GM12878 (cell line): ENCODE measurements around the gene ALG6. TPM values are rescaled to one million over a fixed set of nuclear protein-coding genes. Genes with fewer than 3 reads are reported as not detected.

ENCODE experiments used
- ATAC-seq: fragments of 200-7000 bp; cut with Tn5 transposase; 3 replicates; pipeline ENCODE4 v1.9.1; 2020; ENCODE audit warnings: mild to moderate bottlenecking, moderate library complexity
- BruUV-seq: library from RNA; stranded (reverse); fragments of 400-500 nt; replicated peaks from 2 replicates; lab custom pipeline; 2021; lab: Mats Ljungman, UMichigan
- CTCF ChIA-PET: fragments of 300-600 bp; sonication (Branson Sonifier 250); formaldehyde crosslinking; extraction: SDS; loops from one replicate; lab custom pipeline; 2021; ENCODE audit warnings: inconsistent platforms; lab: Yijun Ruan, JAX
- POLR2A ChIA-PET: fragments of 350-600 bp; formaldehyde crosslinking; extraction: SDS; loops from one replicate; lab custom pipeline; 2021; ENCODE audit warnings: inconsistent platforms; lab: Charles Lee
- RAD21 ChIA-PET: fragments of 300-600 bp; sonication (Branson Sonifier 250); formaldehyde crosslinking; loops from one replicate; lab custom pipeline; 2023; ENCODE audit warnings: antibody characterized with exemption; ENCODE audit not compliant: unreplicated experiment; lab: Charles Lee
- SMC1A ChIA-PET: fragments of 300-600 bp; sonication (Branson Sonifier 250); formaldehyde crosslinking; loops from one replicate; lab custom pipeline; 2023; ENCODE audit not compliant: unreplicated experiment, uncharacterized antibody; lab: Charles Lee
- DNase-seq: peaks from one replicate; pipeline ENCODE4 v3.0.0-alpha.2; 2011; ENCODE audit warnings: low read depth, low spot score
- FAIRE-seq: peaks from 3 replicates; lab custom pipeline; 2011; peaks lifted over from hg19 to GRCh38; lab: Jason Lieb, UNC
- H2AFZ ChIP-seq: 2 replicates; pipeline ENCODE4 v1.6.0; 2011; ENCODE audit warnings: low read depth, low read length, control low read depth; ENCODE audit not compliant: control insufficient read depth
- H3K27ac ChIP-seq: 2 replicates; pipeline ENCODE4 v1.5.1; 2011; ENCODE audit warnings: control low read depth; ENCODE audit not compliant: control insufficient read depth, insufficient read depth
- H3K27me3 ChIP-seq, 2 experiments: replicated peaks in 1 of 2; 2 replicates each; pipeline versions ENCODE4 v1.6.0 to v1.6.1; 2011; ENCODE audit warnings: low read length in 1 of 2; ENCODE audit not compliant: control insufficient read depth in 2 of 2, insufficient read depth in 2 of 2
- H3K36me3 ChIP-seq, 2 experiments: 2 replicates each; pipeline ENCODE4 v1.5.1; 2011; ENCODE audit warnings: low read length in 1 of 2; ENCODE audit not compliant: control insufficient read depth in 2 of 2, insufficient read depth in 2 of 2
- H3K4me1 ChIP-seq: 2 replicates; pipeline ENCODE4 v1.6.1; 2011; ENCODE audit warnings: mild to moderate bottlenecking, low read length, moderate library complexity, mixed read lengths; ENCODE audit not compliant: control insufficient read depth, insufficient read depth
- H3K4me2 ChIP-seq: 2 replicates; pipeline ENCODE4 v1.6.0; 2011; ENCODE audit warnings: control low read depth; ENCODE audit not compliant: control insufficient read depth, insufficient read depth
- H3K4me3 ChIP-seq: fragments of 200-600 bp; sonication (generic); 2 replicates; pipeline ENCODE4 v1.5.1; 2016
- H3K79me2 ChIP-seq: 2 replicates; pipeline ENCODE4 v1.6.0; 2011; ENCODE audit warnings: low read length; ENCODE audit not compliant: control insufficient read depth, insufficient read depth
- H3K9ac ChIP-seq: 2 replicates; pipeline ENCODE4 v1.8.0; 2011; ENCODE audit warnings: low read length, control low read depth, mixed read lengths; ENCODE audit not compliant: control insufficient read depth, insufficient read depth
- H3K9me3 ChIP-seq: replicated peaks from 3 replicates; pipeline ENCODE4 v1.5.1; 2011; ENCODE audit warnings: mild to moderate bottlenecking, low read length; ENCODE audit not compliant: control insufficient read depth, insufficient read depth
- H4K20me1 ChIP-seq: 2 replicates; pipeline ENCODE4 v1.6.0; 2011; ENCODE audit not compliant: control insufficient read depth, insufficient read depth
- CHD4 ChIP-seq: fragments of 200-600 bp; sonication (generic); IDR thresholded peaks from 2 replicates; pipeline ENCODE4 v1.6.1; 2016; ENCODE audit warnings: mild to moderate bottlenecking
- GATAD2B ChIP-seq: fragments of 450-650 bp; conservative IDR thresholded peaks from 2 replicates; pipeline ENCODE4 v1.6.1; 2017; ENCODE audit warnings: low read depth, mild to moderate bottlenecking, moderate library complexity
- IKZF1 ChIP-seq: fragments of 450-650 bp; conservative IDR thresholded peaks from 2 replicates; pipeline ENCODE4 v1.6.1; 2017; ENCODE audit warnings: antibody characterized with exemption, mild to moderate bottlenecking
- KDM1A ChIP-seq: fragments of 200-600 bp; sonication (generic); IDR thresholded peaks from 2 replicates; pipeline ENCODE4 v1.6.1; 2016; ENCODE audit warnings: borderline replicate concordance
- SMC3 ChIP-seq: IDR thresholded peaks from 2 replicates; pipeline ENCODE4 v1.6.1; 2011; ENCODE audit warnings: low read length, improper control_type of control experiment, borderline replicate concordance
- STAT1 ChIP-seq: fragments of 450-650 bp; conservative IDR thresholded peaks from 2 replicates; pipeline ENCODE4 v1.6.1; 2014; ENCODE audit warnings: antibody characterized with exemption, mild to moderate bottlenecking
- SUZ12 ChIP-seq: fragments of 200-600 bp; sonication (generic); IDR thresholded peaks from one replicate; pipeline ENCODE4 v1.6.1; 2018; ENCODE audit warnings: antibody characterized with exemption, mild to moderate bottlenecking; ENCODE audit not compliant: unreplicated experiment
- TAF1 ChIP-seq: IDR thresholded peaks from 2 replicates; pipeline ENCODE4 v1.6.1; 2011; ENCODE audit warnings: mild to moderate bottlenecking, low read depth, low read length, borderline replicate concordance
- TCF3 ChIP-seq: IDR thresholded peaks from 2 replicates; pipeline ENCODE4 v1.6.1; 2012; ENCODE audit warnings: low read depth, mild to moderate bottlenecking, low read length, borderline replicate concordance; ENCODE audit not compliant: insufficient read depth
- in situ Hi-C: fragments of 300-500 bp; cut with MboI; formaldehyde crosslinking; loops from 9 replicates; pipeline ENCODE4 v1.14.3; 2018; ENCODE audit warnings: mixed read lengths
- intact Hi-C: fragments of 100-400 bp; cut with micrococcal nuclease; formaldehyde crosslinking; loops from one replicate; pipeline ENCODE4 v1.14.2; 2022; ENCODE audit not compliant: unreplicated experiment
- polyA plus RNA-seq, 11 experiments: library from polyadenylated mRNA; depleted of rRNA in 4 of 11; unstranded in 6 of 11; stranded (reverse) in 5 of 11; fragments of >200 nt; fragmentation: Nextera tagmentation in 4 of 11; fragmentation: Illumina TruSeq in 1 of 11; extraction: Ambion mirVana in 4 of 11; extraction: Trizol in 1 of 11; gene quantifications; 1 replicate in 1 of 11; 2 replicates in 10 of 11; pipeline versions ENCODE4 v1.2.1 to v1.2.3, GENCODE V29; 2011 to 2016; ENCODE audit warnings: inconsistent platforms in 2 of 11, missing spikeins in 2 of 11, low read depth in 1 of 11
- total RNA-seq, 4 experiments: library from RNA; depleted of rRNA in 3 of 4; stranded (reverse); fragments of >200 nt in 3 of 4; fragmentation: Illumina TruSeq in 1 of 4; extraction: Trizol in 1 of 4; gene quantifications; 2 replicates each; pipeline versions ENCODE4 v1.2.1 to v1.2.3, GENCODE V29; 2013 to 2021
- TF ChIP-seq, protein P1 (sequence below): fragments of 450-650 bp; IDR thresholded peaks from 2 replicates; pipeline ENCODE4 v1.6.1; 2016; ENCODE audit warnings: mild to moderate bottlenecking

The ALG6 gene
- total and polyA plus RNA-seq, 10 of the 15 experiments (the other 5 are each of a cell fraction or from before 2014, with no cell fraction given): 13.8 to 28.5 (median 17.1) TPM

DNA sequence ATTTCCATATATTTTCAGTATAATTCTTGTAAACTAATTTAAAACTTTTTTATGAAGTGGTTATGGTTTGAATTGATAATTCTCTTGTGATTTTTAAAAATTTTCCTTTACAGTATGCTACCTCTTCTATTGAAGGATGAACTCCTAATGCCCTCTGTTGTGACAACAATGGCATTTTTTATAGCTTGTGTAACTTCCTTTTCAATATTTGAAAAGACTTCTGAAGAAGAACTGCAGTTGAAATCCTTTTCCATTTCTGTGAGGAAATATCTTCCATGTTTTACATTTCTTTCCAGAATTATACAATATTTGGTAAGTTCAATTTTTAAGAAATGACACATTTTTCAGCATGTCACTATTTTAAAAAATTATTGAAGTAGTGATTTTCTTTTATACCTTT is 61.4 kb downstream of the ALG6 start:
- ChIA-PET POLR2A (no interaction called here), RAD21 (no interaction called here), CTCF (no interaction called here), SMC1A (interaction anchor here (0.8 kb wide), 1 partner anchor 98 kb away, joined by 3 read pairs; no protein-coding TSS in a partner anchor)
- Histone ChIP-seq H3K27ac (no peak overlapping the region), H3K4me2 (no peak overlapping the region), H4K20me1 (no peaks in the 10 kb centered on the region), H3K27me3 (no peaks in the 10 kb centered on the region), H3K4me3 (no peak overlapping the region), H3K9ac (no peak overlapping the region), H3K79me2 (no peaks in the 10 kb centered on the region), H3K36me3 (no peaks in the 10 kb centered on the region), H3K4me1 (no peaks in the 10 kb centered on the region), H2AFZ (no peak overlapping the region), H3K9me3 (peaks cover 3% of the 10 kb centered on the region; the same call in 2 of the 3 replicates)
- DNase-seq (no peak), FAIRE-seq (no peak), ATAC-seq (no peak)
- TF ChIP-seq, protein P1, sequence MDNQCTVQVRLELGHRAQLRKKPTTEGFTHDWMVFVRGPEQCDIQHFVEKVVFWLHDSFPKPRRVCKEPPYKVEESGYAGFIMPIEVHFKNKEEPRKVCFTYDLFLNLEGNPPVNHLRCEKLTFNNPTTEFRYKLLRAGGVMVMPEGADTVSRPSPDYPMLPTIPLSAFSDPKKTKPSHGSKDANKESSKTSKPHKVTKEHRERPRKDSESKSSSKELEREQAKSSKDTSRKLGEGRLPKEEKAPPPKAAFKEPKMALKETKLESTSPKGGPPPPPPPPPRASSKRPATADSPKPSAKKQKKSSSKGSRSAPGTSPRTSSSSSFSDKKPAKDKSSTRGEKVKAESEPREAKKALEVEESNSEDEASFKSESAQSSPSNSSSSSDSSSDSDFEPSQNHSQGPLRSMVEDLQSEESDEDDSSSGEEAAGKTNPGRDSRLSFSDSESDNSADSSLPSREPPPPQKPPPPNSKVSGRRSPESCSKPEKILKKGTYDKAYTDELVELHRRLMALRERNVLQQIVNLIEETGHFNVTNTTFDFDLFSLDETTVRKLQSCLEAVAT: no peak
- TF ChIP-seq SUZ12: no peak
- TF ChIP-seq TAF1: no peak
- intact Hi-C loops: no loop called here
- in situ Hi-C loops: no loop called here
- BruUV-seq: no TSS peak

DNA sequence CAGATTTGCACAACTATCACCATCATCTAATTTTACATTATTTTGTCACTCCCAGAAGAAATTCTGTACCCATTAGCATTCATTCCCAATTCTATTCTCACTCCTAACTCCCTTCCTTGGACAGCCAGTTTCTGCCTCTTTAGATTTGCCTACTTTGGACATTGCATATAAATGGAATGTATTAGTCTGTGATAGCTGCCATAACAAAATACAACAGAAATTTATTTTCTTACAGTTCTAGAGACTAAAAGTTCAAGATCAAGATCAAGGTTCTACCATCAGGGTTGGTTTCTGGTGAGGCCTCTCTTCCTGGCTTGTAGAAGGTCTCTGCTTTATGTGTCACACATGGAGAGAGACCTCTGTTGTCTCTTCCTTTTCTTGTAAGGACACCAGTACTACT is 61.9 kb downstream of the ALG6 start:
- no TSS peak for BruUV-seq
- POLR2A ChIA-PET: no interaction called here
- CTCF ChIA-PET: no interaction called here
- ATAC-seq (no peak), FAIRE-seq (no peak), DNase-seq (no peak)
- H3K4me2 ChIP-seq: no peak overlapping the region
- no peaks in the 10 kb centered on the region for H3K27me3 ChIP-seq
- H3K4me3 ChIP-seq: no peak overlapping the region
- no peak overlapping the region for H3K9ac ChIP-seq
- no peaks in the 10 kb centered on the region for H4K20me1 ChIP-seq
- H3K9me3 ChIP-seq: peaks cover 3% of the 10 kb centered on the region; the same call in 2 of the 3 replicates
- intact Hi-C loops (no loop called here), in situ Hi-C loops (no loop called here)
- SMC1A ChIA-PET: no interaction called here
- TF ChIP-seq TCF3: no peak
- no peak for TF ChIP-seq KDM1A
- no peak for TF ChIP-seq STAT1
- no peak for TF ChIP-seq SMC3
- no peak for TF ChIP-seq GATAD2B
- TF ChIP-seq CHD4: no peak
- TF ChIP-seq, protein P1: no peak
- no peak for TF ChIP-seq IKZF1
- no peaks in the 10 kb centered on the region for H3K36me3 ChIP-seq
- H3K79me2 ChIP-seq: no peaks in the 10 kb centered on the region
- H2AFZ ChIP-seq: no peak overlapping the region
- no peaks in the 10 kb centered on the region for H3K4me1 ChIP-seq
- H3K27ac ChIP-seq: no peak overlapping the region
- RAD21 ChIA-PET: no interaction called here
